KMS-11 (cell line): ENCODE data around the gene SPATA3.
A peak's percentile ranks its signal among the peaks of the same experiment; 100 is the strongest.

ENCODE experiments used
- H2AFZ ChIP-seq: fragments of 200-600 bp; sonication (generic); 2 replicates; pipeline ENCODE4 v1.6.1; 2016; ENCODE audit warnings: antibody characterized with exemption, mixed run types, low read depth
- H3K27ac ChIP-seq: fragments of 200-600 bp; sonication (generic); 2 replicates; pipeline ENCODE4 v1.6.1; 2016; ENCODE audit warnings: mild to moderate bottlenecking, mixed run types
- H3K27me3 ChIP-seq: fragments of 200-600 bp; sonication (generic); 2 replicates; pipeline ENCODE4 v1.6.1; 2017; ENCODE audit warnings: mild to moderate bottlenecking, low read depth, mixed run types, moderate library complexity; ENCODE audit not compliant: insufficient read depth
- H3K36me3 ChIP-seq: fragments of 200-600 bp; sonication (generic); 2 replicates; pipeline ENCODE4 v1.6.1; 2017; ENCODE audit warnings: mild to moderate bottlenecking, mixed run types; ENCODE audit not compliant: insufficient read depth
- H3K4me1 ChIP-seq: fragments of 200-600 bp; sonication (generic); 2 replicates; pipeline ENCODE4 v1.6.1; 2016; ENCODE audit warnings: mild to moderate bottlenecking, low read depth, mixed run types; ENCODE audit not compliant: poor library complexity, severe bottlenecking
- H3K4me2 ChIP-seq: fragments of 200-600 bp; sonication (generic); 2 replicates; pipeline ENCODE4 v1.7.0; 2016; ENCODE audit warnings: mild to moderate bottlenecking, mixed run types
- H3K4me3 ChIP-seq: fragments of 200-600 bp; sonication (generic); IDR thresholded peaks from 2 replicates; pipeline ENCODE4 v1.6.1; 2017; ENCODE audit warnings: low read depth, low read length, mixed read lengths; ENCODE audit not compliant: insufficient read depth
- H3K79me2 ChIP-seq: fragments of 200-600 bp; sonication (generic); 2 replicates; pipeline ENCODE4 v1.6.1; 2016; ENCODE audit warnings: low read depth, mixed run types; ENCODE audit not compliant: insufficient read depth
- H3K9ac ChIP-seq: fragments of 200-600 bp; sonication (generic); 2 replicates; pipeline ENCODE4 v1.6.1; 2016; ENCODE audit warnings: mild to moderate bottlenecking, mixed run types
- H4K20me1 ChIP-seq: fragments of 200-600 bp; sonication (generic); 2 replicates; pipeline ENCODE4 v1.6.1; 2016; ENCODE audit warnings: mild to moderate bottlenecking, mixed run types; ENCODE audit not compliant: insufficient read depth
- CTCF ChIP-seq: fragments of 200-600 bp; sonication (generic); conservative IDR thresholded peaks from 2 replicates; pipeline ENCODE4 v1.6.1; 2017; ENCODE audit warnings: low read depth, mild to moderate bottlenecking, antibody characterized with exemption, low read length, moderate library complexity, mixed read lengths

Gene SPATA3

GRCh38 chr2:230980468-230980867 lies 15.5 kb upstream of the SPATA3 start:
- Histone ChIP-seq H2AFZ (no peak overlapping the region), H3K4me1 (peaks cover 99% of the 10 kb centered on the region), H3K36me3 (no peaks in the 10 kb centered on the region), H4K20me1 (no peaks in the 10 kb centered on the region), H3K27me3 (no peaks in the 10 kb centered on the region), H3K9ac (no peak overlapping the region; the same call in 1 of the 2 replicates), H3K27ac (peak overlapping the region; percentile 64), H3K4me3 (no peak overlapping the region), H3K4me2 (peak overlapping the region; percentile 34), H3K79me2 (no peaks in the 10 kb centered on the region)
- TF ChIP-seq CTCF, result no peak

- no peaks in the 10 kb centered on the region for H3K79me2 ChIP-seq
- H3K4me1 ChIP-seq, result peaks cover 99% of the 10 kb centered on the region
- H2AFZ ChIP-seq, result no peak overlapping the region
- H3K9ac ChIP-seq, result no peak overlapping the region; the same call in 1 of the 2 replicates
- no peaks in the 10 kb centered on the region for H3K36me3 ChIP-seq
- H3K4me2 ChIP-seq, result peak overlapping the region; percentile 34; the same call in 1 of the 2 replicates
- H4K20me1 ChIP-seq, result no peaks in the 10 kb centered on the region
- no peak overlapping the region for H3K4me3 ChIP-seq
- H3K27me3 ChIP-seq, result no peaks in the 10 kb centered on the region
- H3K27ac ChIP-seq, result peak overlapping the region; percentile 64
- TF ChIP-seq CTCF, result no peak
Measured at GRCh38 chr2:230981704-230982103, 14.2 kb upstream of the SPATA3 start.

- no peak for TF ChIP-seq CTCF
- H3K79me2 ChIP-seq, result no peaks in the 10 kb centered on the region
- H2AFZ ChIP-seq, result no peak overlapping the region
- no peak overlapping the region for H3K9ac ChIP-seq
- peak overlapping the region; percentile 33; the same call in 1 of the 2 replicates for H3K4me2 ChIP-seq
- H3K4me1 ChIP-seq, result peaks cover 98% of the 10 kb centered on the region
- H4K20me1 ChIP-seq, result no peaks in the 10 kb centered on the region
- no peak overlapping the region for H3K4me3 ChIP-seq
- no peaks in the 10 kb centered on the region for H3K36me3 ChIP-seq
- H3K27me3 ChIP-seq, result no peaks in the 10 kb centered on the region
- H3K27ac ChIP-seq, result peak overlapping the region; percentile 64; the same call in 1 of the 2 replicates
Measured at GRCh38 chr2:230982126-230982525, 13.8 kb upstream of the SPATA3 start.

GRCh38 chr2:230982528-230982927 lies 13.4 kb upstream of the SPATA3 start:
- Histone ChIP-seq H3K79me2 (no peaks in the 10 kb centered on the region), H3K36me3 (no peaks in the 10 kb centered on the region), H3K4me2 (peak overlapping the region; percentile 33; the same call in 1 of the 2 replicates), H3K9ac (no peak overlapping the region), H3K4me3 (no peak overlapping the region), H2AFZ (no peak overlapping the region), H3K27ac (peak overlapping the region; percentile 64; the same call in 1 of the 2 replicates), H3K27me3 (no peaks in the 10 kb centered on the region), H4K20me1 (no peaks in the 10 kb centered on the region), H3K4me1 (peaks cover 97% of the 10 kb centered on the region)
- TF ChIP-seq CTCF, result no peak
